Measurements from ENCODE around the gene AADACL4. TPM values are rescaled to one million over a fixed set of nuclear protein-coding genes. Genes with fewer than 3 reads are reported as not detected.

AADACL4 gene
- total RNA-seq, 4 donors from 2014 or later, result not detected

- H3K4me1 ChIP-seq, result no peaks in the 10 kb centered on the region
- no peak overlapping the region for H3K4me3 ChIP-seq
- H3K9me3 ChIP-seq, result no peaks in the 10 kb centered on the region
- H3K27ac ChIP-seq, result no peak overlapping the region
- 67% methylated on average over 3 of the region's 3 CpGs for WGBS
- no peaks in the 10 kb centered on the region for H3K27me3 ChIP-seq
- H3K36me3 ChIP-seq, result no peaks in the 10 kb centered on the region
- DNase-seq (ENCODE audit: low spot score in 2 of 2), result no peak
- TF ChIP-seq EP300 (IDR thresholded peaks at IDR 0.05) (no peak), POLR2AphosphoS5 (IDR thresholded peaks at IDR 0.05) (no peak), POLR2A (IDR thresholded peaks at IDR 0.05) (no peak)
- TF ChIP-seq, protein P1, sequence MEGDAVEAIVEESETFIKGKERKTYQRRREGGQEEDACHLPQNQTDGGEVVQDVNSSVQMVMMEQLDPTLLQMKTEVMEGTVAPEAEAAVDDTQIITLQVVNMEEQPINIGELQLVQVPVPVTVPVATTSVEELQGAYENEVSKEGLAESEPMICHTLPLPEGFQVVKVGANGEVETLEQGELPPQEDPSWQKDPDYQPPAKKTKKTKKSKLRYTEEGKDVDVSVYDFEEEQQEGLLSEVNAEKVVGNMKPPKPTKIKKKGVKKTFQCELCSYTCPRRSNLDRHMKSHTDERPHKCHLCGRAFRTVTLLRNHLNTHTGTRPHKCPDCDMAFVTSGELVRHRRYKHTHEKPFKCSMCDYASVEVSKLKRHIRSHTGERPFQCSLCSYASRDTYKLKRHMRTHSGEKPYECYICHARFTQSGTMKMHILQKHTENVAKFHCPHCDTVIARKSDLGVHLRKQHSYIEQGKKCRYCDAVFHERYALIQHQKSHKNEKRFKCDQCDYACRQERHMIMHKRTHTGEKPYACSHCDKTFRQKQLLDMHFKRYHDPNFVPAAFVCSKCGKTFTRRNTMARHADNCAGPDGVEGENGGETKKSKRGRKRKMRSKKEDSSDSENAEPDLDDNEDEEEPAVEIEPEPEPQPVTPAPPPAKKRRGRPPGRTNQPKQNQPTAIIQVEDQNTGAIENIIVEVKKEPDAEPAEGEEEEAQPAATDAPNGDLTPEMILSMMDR (IDR thresholded peaks at IDR 0.05), result no peak
Measured at GRCh38 chr1:12697397-12697796, 53.5 kb downstream of the AADACL4 start.

DNA sequence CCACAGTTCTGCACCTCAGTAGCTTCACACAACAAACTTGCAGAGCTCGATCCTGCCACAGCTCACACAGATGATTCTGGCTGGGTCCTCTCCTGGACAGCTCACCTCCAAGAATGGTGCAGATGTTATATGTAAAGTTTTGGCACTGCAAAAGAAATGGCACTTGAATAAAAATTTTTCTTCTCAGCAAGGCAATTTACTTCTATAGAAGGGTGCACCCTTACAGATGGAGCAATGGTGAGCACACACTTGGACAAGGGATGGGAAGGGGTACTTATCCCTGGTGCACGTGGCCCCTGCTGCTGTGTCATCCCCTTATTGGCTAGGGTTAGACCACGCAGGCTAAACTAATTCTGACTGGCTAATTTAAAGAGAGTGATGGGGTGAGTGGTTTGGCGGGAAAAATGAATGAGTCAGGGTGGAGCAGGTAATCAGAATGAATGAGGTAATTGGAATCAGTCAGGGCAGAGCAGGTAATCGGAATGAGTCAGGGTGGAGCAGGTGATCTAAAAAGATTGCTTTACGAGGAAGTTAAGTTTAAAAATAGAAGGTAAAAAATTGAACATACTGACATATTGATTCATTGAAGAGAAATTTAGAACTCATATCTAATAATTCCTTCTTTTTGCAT lies 60.1 kb downstream of the AADACL4 start:
- H3K9me3 ChIP-seq, result peaks cover 7% of the 10 kb centered on the region
- H3K36me3 ChIP-seq, result no peaks in the 10 kb centered on the region
- H3K27ac ChIP-seq, result no peak overlapping the region
- no peak for DNase-seq (ENCODE audit: low spot score in 2 of 2)
- 56% methylated on average over 6 of the region's 6 CpGs for WGBS
- TF ChIP-seq EP300 (IDR thresholded peaks at IDR 0.05) (no peak), POLR2A (IDR thresholded peaks at IDR 0.05) (no peak), POLR2AphosphoS5 (IDR thresholded peaks at IDR 0.05) (no peak)
- TF ChIP-seq, protein P1 (IDR thresholded peaks at IDR 0.05), result no peak
- H3K4me1 ChIP-seq, result no peaks in the 10 kb centered on the region
- peaks cover 2% of the 10 kb centered on the region for H3K27me3 ChIP-seq
- no peak overlapping the region for H3K4me3 ChIP-seq

DNA sequence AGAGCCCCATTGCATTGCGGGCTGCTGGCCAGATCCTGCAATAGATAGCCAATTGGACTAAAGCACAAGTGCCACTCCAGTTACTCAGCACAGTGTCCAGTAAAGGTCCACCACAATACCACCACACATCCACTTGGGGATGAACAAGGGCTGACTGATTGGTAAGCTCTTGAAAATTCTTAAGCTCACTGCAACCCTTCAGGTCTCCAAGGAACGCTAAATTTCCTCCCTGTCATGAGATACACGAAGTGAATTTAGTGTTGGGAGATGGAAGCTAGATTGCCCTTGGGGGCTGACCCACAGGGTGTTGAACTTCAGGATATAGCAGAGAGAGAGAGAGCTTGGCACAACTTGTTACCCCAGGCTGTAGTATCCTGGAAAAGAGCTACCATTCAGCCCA lies 62.2 kb downstream of the AADACL4 start:
- WGBS, result 75% methylated on average over 3 of the region's 3 CpGs
- H3K36me3 ChIP-seq, result no peaks in the 10 kb centered on the region
- no peak for TF ChIP-seq POLR2AphosphoS5 (IDR thresholded peaks at IDR 0.05)
- no peak for TF ChIP-seq EP300 (IDR thresholded peaks at IDR 0.05)
- no peak for TF ChIP-seq POLR2A (IDR thresholded peaks at IDR 0.05)
- TF ChIP-seq, protein P1 (IDR thresholded peaks at IDR 0.05), result no peak
- no peak overlapping the region for H3K27ac ChIP-seq
- H3K27me3 ChIP-seq, result peaks cover 2% of the 10 kb centered on the region
- no peak overlapping the region for H3K4me3 ChIP-seq
- no peak for DNase-seq (ENCODE audit: low spot score in 2 of 2)
- no peaks in the 10 kb centered on the region for H3K4me1 ChIP-seq
- peaks cover 7% of the 10 kb centered on the region for H3K9me3 ChIP-seq

- no peaks in the 10 kb centered on the region for H3K4me1 ChIP-seq
- no peak overlapping the region for H3K4me3 ChIP-seq
- H3K27me3 ChIP-seq, result peaks cover 2% of the 10 kb centered on the region
- H3K36me3 ChIP-seq, result no peaks in the 10 kb centered on the region
- no peak overlapping the region for H3K27ac ChIP-seq
- 70% methylated on average over 4 of the region's 4 CpGs for whole genome bisulfite sequencing
- H3K9me3 ChIP-seq, result peaks cover 6% of the 10 kb centered on the region
- no peak for TF ChIP-seq POLR2AphosphoS5 (IDR thresholded peaks at IDR 0.05)
- TF ChIP-seq, protein P1 (IDR thresholded peaks at IDR 0.05), result no peak
- TF ChIP-seq POLR2A (IDR thresholded peaks at IDR 0.05), result no peak
- TF ChIP-seq EP300 (IDR thresholded peaks at IDR 0.05), result no peak
- no peak for DNase-seq (ENCODE audit: low spot score in 2 of 2)
Measured at GRCh38 chr1:12708396-12709090, 64.7 kb downstream of the AADACL4 start.

- Histone ChIP-seq H3K27ac (no peak overlapping the region), H3K4me3 (no peak overlapping the region), H3K27me3 (peaks cover 2% of the 10 kb centered on the region), H3K9me3 (peaks cover under 1% of the 10 kb centered on the region), H3K36me3 (no peaks in the 10 kb centered on the region), H3K4me1 (no peaks in the 10 kb centered on the region)
- no peak for TF ChIP-seq POLR2A (IDR thresholded peaks at IDR 0.05)
- WGBS, result 26% methylated on average over 1 of the region's 1 CpG
- DNase-seq (ENCODE audit: low spot score in 2 of 2), result no peak
Measured at GRCh38 chr1:12709091-12709491, 65.2 kb downstream of the AADACL4 start.
